ENCODE data around the gene KY.

Gene KY

DNA sequence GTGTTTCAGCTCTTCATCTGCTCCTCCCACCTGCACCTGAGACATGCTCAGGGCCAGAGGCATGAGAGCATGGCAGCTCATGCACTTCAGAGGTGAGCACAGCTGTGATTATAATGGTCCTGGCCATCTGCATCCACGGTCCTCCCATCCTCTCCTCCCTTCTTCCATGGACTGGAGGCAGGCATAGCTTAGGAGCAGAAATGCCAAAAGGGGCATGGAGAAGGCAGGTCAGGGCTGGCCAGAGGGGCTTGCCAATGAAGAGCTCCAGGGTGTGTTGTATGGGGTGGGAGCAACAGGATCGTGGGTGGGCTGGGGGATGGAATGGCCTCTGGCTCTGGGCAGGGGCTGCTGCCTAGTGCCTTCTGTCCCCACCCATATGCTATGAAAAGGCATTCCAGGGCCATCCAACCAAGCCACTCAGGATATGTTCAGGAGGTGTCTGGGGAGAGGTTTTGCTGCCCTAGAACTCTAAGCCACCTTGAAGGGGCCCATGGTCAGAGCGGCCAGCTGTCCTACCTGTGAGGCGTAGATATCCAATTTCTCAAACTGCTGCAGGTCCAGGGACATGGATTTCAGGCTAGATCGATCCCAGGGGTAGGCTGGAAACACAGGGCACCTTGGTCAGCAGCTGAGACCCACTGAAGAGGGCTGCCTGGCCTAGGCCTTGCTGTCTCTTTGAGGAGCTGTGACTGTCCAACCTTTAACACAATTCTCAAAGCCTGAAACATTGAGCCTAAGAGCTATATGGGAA lies 26.1 kb downstream of the KY start:
- Histone ChIP-seq H3K4me3 (no peak overlapping the region), H3K27ac (no peak overlapping the region)

DNA sequence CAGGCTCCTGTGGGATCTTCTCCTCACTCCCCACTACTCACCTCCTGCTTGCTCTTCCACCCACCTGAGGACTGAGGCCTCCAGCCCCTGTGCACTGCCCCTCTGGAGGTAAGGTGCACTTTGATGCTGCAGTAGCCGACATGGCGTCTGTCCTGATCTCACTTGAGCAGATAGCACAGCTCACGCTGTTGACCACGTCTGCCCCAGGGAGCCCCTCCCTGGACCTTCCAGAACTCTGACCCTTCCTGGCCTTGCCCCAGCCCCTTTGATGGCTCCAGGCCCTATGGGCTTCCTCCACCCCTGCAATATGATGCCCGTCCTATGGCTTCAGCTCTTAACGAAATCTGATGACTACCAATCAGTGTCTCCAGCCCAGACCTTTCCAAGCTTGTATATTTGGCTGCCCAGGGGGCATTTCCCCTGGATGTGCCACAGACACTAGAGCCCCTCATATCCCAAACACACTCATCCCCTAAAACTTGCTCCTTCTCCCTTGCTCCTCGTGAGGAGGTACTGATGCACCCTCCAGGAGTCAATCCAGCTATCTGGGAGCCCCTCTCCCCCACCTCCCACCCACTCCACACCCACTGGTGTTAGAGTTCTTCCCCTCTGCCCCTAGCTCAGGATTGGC lies 27.1 kb downstream of the KY start:
- no peak overlapping the region for H3K4me3 ChIP-seq

DNA sequence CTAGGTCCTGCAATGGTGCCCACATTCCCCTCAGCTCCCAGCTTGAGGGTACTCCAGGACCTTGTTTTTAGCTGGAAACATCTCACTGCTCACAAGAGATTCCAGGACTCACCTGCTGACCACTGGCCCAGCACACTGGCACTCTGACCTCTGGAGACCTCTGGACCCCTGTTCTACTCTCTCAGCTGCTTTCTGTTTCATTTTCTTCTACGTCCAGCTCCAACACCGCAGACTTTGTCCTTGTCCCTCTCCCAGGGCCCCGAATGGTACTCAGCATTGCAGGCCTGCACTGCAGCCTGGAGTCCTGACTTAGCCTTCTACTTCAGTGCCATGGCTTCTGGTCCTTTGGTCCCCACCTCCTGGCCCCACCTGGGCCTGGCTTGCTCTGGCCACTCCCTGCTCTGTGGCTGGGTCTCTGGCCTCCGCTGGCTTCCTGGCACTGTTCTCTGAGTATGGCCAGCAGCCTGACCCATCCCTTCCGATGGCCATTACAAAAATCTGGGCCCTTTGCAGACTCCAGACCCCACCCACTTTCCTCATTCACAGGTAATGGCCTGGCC lies 27.9 kb downstream of the KY start:
- no peak overlapping the region for H3K4me3 ChIP-seq
- H3K27ac ChIP-seq = no peak overlapping the region

More for the DNA sequence above, 27.1 kb downstream of the KY start:
- no peak overlapping the region for H3K27ac ChIP-seq

- Histone ChIP-seq H3K27ac (no peak overlapping the region), H3K4me3 (no peak overlapping the region)
Measured at GRCh38 chr3:134621854-134622253, 29.0 kb downstream of the KY start.

DNA sequence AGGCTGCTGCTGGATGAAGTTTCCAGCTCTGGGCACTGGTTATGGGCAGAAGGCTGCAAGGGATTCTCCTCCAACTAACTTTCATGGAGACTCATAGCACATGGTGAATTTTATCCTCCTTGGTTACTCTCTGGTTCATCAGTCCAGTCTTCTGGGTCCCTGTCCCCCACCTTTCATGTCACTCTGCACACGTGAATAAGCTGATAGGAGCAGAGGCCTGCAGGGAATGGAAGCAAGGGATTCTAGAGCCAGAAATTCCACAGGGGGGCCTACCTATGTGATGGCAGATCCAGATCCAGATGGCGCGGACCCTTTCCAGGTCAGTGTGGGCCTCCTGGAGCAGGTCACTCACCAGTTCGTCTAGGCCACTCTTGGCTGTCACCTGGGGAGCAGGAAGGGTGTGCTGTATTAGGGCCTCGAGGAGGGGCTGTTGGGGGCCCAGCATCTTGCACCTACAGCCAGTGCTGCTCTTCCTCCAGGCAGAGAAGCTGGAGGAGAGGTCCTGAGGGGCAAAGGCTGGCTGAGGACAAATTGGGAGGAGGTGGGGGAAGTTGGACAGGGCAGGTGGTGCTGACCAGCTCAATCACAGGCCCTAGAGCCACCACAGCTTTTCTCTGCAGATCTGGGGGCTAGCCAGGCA lies 30.2 kb downstream of the KY start:
- no peak overlapping the region for H3K4me3 ChIP-seq
- H3K27ac ChIP-seq = no peak overlapping the region

DNA sequence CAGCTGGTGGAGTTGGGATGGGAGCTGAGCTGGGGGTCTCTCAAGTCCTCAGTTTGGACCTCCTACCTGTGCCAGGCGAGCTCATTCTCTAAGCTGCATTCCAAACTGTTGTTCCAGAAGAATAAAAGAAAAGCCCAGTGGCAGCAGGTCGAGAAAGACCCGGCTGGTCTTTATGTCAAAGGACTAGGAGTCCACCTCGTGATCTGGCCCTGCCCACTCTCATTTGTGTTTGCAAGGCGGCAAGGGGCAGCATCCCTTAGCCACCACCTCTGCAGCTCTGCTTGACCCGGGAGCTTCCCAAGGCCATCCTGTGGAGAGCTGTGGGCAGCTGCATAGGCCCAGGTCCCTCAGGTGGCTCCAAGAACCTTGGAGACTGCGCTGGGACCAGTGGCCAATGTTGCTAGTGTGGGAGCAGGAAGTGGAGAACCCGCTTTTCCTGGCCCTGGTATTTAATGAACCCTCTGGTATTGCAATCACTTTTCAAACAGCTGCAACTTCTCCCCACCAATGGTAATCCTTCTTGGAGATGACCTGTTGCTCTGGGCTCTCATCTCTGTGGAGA lies 30.9 kb downstream of the KY start:
- Histone ChIP-seq H3K27ac (no peak overlapping the region), H3K4me3 (no peak overlapping the region)

GRCh38 chr3:134619301-134619615 lies 31.6 kb downstream of the KY start:
- Histone ChIP-seq H3K27ac (no peak overlapping the region), H3K4me3 (no peak overlapping the region)

GRCh38 chr3:134618478-134619300 lies 32.1 kb downstream of the KY start:
- Histone ChIP-seq H3K27ac (no peak overlapping the region), H3K4me3 (no peak overlapping the region)

GRCh38 chr3:134617608-134618477 lies 33.0 kb downstream of the KY start:
- H3K27ac ChIP-seq = no peak overlapping the region
- H3K4me3 ChIP-seq = no peak overlapping the region

DNA sequence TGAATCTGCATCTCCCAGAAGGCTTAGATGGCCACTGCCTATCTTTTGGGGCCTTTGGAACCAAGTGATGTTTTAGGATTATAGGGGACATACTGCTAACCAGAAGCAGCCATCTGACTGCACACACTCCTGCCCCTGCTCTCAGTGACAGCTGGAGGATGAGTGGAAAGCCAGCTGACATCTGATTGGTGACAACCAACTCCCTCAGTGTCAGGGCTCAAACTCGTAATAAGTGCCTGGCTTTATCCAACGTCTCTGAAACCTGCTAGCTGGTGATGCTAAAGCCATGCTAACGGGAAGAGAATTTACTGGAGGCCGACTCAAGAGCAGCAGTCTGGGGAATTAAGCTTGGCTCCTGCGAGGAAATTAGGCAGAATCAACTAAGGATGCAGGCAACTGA lies 35.1 kb downstream of the KY start:
- Histone ChIP-seq H3K4me3 (no peak overlapping the region), H3K27ac (no peak overlapping the region)

- Histone ChIP-seq H3K4me3 (no peak overlapping the region), H3K27ac (no peak overlapping the region)
Measured at GRCh38 chr3:134614955-134615354, 35.9 kb downstream of the KY start.

DNA sequence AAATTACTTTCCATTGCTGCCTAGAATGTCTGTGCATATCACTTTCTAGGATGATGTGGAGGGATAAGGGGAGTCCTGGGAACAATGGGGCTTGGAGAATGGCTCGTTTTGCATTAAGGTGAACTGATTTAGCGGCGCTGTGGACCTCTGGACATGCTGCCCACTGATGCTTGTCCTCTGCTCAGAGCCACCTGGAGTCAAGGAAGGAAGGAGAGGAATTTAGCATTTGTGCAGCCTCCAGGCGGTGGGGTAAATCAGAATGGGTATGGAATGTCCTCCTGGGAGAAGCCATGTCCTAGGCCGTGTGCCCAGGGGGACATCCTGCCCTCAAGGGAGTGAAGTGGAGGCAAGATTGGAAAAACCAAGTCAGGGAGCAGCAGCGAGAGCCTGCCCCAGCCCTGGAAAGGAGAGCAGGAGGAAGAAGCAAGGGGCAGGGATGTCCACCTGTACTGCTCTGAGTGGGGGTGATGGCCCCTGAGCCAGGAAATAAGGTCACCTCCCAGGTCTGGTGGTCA lies 37.8 kb downstream of the KY start:
- Histone ChIP-seq H3K27ac (no peak overlapping the region), H3K4me3 (no peak overlapping the region)

DNA sequence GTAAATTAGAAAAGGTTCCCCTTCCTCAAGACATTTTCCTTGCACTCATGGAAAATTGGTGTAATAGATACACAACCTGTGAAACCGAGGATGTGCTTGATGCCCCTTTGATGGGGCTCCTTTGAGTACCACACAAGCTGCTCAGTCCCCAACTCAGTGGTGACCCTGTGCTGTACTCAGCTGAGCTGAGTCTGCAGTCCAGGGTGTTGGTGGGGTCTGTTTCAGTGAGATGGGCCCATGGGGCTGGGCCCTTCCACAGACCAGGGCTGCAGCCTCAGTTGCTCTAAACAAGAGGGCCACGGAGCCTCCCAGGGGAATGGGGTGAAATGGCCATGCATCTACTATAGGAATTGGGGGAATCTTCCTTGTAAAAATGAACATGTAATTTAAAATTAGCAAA lies 39.3 kb downstream of the KY start:
- Histone ChIP-seq H3K4me3 (no peak overlapping the region), H3K27ac (no peak overlapping the region)

DNA sequence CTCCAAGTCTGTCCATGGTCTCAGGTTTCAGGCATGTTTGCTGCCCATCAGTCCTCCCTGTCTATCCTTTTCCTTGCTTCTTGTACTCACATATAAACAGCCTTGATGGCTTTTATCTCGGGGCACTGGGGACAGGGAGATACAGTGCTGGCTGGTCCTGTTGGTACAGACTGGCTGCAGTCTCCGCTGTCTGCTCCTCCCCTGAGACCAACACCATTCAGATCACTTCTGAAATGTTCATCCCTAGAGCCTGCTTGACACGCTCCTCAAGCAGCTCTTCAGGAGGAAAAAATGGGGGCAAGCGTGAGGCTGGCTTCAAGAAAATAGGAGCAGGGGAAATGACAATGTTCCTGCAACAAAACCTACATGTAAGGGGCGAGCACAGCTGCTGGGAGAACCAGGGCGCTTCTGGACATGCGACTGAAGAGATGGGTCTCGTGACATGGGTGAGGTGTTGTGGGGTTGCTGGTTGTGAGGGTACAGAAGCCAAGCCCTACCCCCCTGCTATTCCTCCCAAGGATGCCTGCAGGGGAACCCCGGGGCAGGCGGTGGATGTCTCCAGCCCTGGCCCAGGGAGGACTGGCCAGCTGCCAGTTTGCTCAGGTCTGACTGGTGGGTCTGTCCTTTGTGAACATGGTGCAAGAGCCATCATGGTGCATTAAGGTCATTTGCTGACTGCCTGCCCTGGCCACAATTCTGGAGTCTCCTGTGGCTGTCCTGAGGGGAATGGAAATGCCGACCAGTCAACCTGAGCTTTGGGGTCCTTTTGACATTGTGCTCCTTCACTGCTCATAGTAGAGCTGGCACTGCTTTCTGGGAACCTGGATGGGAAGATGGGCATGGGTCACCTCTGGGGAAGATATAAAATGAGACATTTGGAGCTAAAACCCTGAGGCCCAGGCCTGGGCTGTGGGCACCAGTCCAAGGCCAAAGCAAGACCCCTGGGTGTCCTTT lies 40.1 kb downstream of the KY start:
- Histone ChIP-seq H3K27ac (no peak overlapping the region), H3K4me3 (no peak overlapping the region)

- H3K27ac ChIP-seq = no peak overlapping the region
- no peak overlapping the region for H3K4me3 ChIP-seq
Measured at GRCh38 chr3:134609821-134610431, 40.9 kb downstream of the KY start.

DNA sequence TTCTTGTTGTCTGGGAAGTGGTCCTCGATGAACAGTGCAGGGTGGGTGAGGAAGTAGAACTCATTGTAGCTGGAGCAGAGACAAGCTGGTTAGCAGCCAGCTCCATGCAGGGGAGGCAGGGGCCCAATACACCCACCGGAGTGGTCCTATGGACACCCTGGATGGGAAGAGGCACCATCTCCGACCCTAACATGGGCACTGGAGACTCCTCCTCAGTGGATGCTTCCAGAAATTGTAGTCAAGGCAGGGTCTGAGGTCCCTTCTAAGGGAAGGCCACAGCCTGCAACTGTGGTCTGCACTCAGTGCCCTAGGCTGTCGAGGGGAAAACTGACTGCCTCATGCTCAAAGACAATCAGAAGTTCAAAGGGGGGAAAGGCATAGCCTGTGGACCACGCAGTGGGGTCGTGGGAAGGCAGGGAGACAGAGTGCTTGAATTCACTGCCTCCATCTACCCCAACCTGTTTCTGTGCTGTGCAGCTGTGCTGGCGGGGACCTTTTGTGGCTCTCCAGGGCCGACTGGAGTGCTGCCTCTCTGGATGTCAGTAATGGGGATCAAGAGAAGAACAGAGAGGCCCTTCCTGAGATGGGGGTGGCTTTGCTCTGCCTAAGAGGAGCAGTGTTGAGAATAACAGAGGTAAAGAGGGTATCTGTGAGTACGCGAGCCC lies 41.9 kb downstream of the KY start:
- H3K27ac ChIP-seq = no peak overlapping the region
- H3K4me3 ChIP-seq = no peak overlapping the region

Data from skin epidermis (tissue), 12 donors.